GM21528 (cell line): Measurements from ENCODE around the gene KCNN3.

Experiments
- ATAC-seq: cut with Tn5 transposase; IDR thresholded peaks from one replicate; pipeline ENCODE4 v1.9.1; 2021; ENCODE audit warnings: mild to moderate bottlenecking, moderate library complexity; ENCODE audit not compliant: unreplicated experiment, low FRiP score

Gene KCNN3

DNA sequence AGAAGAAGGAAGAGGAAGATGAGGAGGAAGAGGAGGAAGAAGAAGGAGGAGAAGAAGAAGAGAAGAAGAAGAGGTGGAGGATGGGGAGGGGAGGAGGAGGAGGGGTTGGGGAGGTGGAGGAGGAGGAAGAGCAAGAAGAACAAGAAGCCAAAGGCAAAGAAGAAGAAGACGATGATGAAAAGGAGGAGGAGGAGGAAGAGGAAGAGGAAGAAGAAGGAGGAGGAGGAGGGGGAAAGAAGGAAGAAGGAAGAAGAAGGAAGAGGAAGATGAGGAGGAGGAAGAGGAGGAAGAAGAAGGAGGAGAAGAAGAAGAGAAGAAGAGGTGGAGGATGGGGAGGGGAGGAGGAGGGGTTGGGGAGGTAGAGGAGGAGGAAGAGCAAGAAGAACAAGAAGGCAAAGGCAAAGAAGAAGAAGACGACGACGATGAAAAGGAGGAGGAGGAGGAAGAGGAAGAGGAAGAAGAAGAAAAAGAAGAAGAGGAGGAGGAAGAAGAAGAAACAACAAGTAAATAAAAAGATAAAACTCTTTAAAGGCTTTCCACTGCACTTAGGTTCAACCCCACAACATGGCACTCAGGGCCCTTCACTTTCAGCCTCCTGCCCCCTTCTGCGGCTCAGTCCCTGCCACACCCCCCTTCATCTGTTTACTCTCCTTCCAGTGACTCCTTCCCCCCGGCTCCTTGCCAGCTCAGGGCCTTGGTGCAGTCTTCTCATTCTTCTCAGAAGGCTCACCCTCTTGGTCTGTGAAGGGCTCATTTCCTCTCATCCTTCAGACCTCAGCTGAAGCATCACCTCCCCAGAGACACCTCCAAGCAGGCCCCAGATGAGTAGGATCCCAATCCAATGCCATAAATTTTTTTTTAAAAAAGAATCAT is 114.0 kb downstream of the KCNN3 start:
- no peak for ATAC-seq

- ATAC-seq = no peak
Observed at GRCh38 chr1:154753426-154753825, 116.7 kb downstream of the KCNN3 start.

DNA sequence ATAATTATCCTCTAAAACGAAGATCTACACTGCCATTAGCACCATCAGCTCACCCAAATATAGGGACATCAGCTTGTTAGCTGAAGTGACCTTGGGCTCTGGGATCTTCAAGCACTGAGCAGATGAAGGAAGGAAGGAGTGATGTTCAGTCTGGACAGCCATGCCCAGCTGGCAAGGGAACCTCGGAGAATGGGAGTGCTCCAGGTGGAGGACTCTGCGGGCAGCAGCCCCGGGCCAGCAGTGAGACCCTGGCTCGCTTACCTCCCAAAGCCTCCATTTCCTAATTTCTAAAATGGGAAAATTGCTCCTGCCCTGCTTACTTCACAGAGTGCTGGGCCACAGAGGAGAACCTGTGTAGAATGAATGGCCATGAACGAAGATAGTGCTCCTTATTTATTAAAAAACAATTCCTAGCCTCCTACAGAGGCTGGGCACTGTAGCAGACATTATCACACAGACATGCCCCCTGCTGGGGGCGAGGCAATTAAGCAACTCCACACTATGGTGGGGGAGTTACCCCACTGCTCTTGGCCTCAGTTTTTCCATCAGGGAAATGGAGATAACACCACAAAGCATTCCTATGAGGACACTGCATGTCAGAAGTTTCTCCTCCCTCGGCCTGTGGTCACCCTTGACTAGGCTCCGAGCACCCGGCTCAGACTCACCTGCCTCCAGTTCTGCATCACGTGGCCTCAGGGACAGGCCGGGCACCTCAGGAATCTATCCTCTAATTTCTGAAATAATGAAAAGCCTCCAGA is 117.6 kb downstream of the KCNN3 start:
- ATAC-seq = no peak

DNA sequence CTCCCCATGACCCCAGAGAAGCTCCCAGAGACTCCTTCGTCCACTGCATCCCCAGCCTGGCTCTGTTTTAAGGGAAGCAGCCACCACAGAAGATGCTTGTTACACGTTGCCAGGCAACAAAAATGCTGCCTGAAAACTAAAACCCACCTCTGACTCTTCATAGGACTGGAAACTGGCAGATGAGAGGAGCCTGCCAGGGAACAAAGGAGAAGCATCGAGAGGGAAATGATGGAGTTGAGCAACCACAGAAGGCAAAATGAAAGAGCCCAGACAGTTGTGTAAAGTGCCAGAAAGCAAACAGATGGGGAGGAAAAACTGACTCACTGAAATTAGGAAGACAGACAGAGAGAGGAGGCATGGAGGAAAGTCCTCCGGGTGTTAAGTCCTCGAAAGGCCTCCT is 118.4 kb downstream of the KCNN3 start:
- no peak for ATAC-seq

DNA sequence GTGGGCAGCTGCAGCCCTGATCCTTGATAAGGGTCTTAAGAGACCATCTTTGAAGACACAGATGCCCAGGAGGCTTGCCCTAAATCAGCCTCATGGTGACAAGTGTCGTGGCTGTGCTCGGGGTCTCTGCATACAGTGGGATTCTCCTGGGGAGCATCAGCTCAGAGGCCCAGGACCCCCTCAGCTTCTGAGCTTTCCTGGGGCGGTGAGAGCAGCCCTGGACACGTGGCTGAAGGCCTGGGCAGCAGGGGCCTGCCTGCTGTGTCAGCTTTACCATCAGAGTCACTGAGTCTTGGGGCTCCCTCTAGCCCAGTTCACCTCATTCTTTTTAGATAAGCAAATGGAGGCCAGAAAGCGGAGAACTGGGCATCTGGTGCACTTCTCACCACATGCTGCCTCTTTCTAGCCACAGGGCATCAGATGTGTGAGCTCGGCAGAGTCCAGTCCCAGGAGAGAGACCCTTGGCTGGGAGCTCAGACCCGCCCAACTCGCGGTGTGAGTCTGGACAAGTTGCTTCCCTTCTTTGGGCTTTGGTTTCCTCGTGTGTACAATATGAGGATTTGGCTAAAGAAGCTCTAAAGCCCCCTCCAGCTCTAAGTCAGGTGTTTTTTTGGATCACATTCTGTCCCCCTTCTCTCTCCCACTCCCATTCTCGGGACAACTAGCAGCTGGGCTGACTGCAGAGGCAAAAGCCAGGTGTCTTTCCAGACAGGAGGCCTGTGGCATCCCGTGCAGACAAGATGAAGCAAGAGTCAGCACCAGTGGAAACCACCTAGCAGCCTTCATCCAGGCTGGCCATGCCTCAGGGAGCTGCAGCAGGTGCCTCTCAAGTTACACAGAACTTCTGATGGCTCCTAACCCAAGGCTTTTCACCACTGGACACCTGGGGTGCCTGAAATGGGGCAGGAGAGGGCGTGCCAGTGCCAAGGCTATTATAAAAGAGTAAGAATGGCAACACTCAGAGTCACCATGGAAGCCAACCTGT is 119.1 kb downstream of the KCNN3 start:
- no peak for ATAC-seq

GRCh38 chr1:154749078-154749760 is 120.9 kb downstream of the KCNN3 start:
- ATAC-seq = no peak

DNA sequence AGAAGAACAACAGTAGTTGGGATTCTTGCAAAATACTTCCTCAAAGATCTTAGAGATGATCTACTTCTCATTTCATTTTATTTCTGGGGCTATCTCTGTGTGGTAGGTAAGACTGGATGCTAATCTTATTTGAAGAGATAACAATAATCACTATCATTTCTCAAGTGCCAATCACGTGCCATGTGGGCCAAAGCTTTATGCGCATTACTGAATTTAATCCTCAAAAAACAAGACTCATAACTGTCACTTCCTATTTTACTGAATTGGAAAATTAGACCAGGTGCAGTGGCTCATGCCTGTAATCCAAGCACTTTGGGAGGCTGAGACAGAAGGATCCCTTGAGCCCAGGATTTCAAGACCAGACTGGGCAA is 121.7 kb downstream of the KCNN3 start:
- ATAC-seq = no peak

GRCh38 chr1:154747740-154748404 is 122.2 kb downstream of the KCNN3 start:
- no peak for ATAC-seq

- ATAC-seq = no peak
Observed at GRCh38 chr1:154747380-154747739, 122.7 kb downstream of the KCNN3 start.

DNA sequence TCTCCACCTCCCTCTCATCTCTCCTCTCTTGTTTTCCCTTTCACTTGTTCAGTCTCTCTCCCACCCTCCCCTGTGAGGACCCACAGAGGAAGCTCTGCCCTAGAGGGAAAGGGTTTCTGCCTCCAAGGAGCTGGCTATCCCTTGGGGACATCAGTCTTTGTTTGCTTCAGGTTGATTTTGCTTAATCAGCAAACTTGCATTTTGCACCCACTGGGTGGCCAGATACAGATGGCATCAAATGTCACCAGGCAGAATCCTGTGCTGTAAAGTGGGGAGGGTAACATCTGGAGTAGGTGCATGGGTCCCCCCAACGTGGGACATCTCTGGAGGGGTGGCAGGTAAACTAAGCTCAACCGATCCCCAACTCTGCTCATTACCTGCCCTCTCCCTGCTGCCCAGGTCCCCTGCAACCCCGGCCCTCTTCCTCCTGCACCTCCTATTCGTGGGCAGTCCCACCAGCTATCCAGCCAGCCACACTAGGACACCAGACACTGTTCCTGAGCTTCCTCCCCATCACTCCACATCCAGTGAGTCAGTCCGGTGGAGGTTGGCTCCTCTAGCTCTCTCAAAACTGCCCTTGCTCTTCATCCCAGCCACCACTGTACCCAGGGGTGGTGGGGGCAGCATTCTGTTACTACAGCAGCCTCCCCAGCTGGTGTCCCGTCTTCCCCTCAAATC is 123.3 kb downstream of the KCNN3 start:
- ATAC-seq = no peak

DNA sequence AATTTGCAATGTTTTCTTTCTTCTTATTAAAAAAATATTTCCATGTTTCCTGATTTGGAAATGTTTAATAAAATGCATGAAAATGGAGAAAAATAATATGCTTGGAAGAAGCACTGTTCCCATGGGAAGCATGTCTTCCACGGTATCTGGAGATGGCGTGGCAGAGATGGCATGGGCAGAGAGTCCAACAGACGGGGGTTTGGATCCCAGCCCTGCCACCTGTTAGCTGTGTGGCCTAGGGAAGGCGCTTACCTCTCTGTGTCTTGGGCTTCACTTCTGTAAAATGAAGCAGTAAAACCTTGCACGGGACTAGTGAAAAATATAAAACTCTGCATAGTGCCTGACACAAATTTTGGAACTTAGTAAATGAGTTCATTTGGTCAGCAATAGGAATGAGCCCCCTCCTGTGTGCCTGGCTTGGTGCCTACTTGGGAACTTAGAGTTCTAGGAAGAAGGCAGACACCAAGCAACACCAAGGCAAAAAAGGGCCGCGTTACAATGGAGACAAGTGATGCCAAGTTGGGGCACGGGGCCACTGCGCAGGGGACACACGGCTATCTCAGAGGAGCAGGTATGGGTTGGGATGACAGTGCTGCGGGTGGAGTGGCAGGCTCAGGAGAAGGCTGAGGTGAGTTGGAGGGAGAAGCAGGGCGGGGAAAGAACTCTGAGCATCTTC is 124.2 kb downstream of the KCNN3 start:
- no peak for ATAC-seq

DNA sequence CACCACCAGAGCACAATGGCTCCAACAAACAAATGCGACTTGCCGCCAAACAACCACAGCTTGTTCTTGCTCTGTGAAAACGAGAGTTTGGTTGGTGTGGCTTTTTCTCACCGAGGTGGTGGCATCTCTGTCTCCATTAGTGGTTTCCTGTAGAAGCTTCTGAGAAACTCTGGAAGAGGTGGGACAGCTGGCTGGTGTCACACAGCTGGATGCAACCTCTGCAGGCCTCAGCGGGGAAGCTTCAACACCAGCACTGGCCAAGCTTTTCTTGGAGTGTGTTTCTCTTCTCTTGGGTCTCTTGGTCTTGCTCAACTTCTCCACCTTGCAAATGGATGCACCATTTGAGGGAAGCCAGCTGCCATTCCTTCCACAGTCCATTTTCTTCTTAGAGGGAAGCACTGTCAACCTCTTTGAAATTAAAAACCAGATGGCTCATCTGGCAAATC is 124.8 kb downstream of the KCNN3 start:
- no peak for ATAC-seq

DNA sequence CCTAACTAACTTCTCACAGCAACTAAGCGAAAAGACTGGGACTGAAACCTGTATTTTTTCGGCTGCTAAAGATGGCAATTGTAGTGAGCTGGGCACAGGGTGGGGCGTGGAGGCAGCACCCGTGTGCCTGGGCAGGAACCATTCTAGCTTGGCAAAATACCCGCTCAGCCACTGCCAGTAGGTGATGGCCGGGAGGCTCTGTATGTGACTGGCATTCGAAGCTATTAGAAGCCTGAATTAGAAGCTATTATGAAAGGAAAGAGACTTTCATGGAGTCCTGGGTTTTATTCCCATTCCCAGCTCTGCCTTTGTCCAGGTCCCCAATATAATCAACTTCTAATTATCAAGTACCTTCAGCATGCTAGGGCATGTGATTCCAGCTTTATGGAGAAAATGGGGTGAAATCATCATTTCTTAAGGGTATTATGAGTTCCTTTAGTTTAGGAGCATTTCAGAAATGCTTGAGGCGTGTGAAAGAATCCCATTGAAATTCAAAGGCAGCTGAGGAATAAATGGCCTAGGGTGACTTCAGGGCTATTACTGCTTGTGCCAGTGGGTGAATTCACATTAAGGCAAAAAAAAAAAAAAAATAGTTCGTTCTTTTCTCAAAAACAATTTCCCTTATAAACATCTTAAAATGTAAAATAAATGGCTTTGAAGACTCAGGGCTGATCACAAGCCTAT is 125.6 kb downstream of the KCNN3 start:
- no peak for ATAC-seq

- ATAC-seq = no peak
Observed at GRCh38 chr1:154743526-154744036, 126.5 kb downstream of the KCNN3 start.

GRCh38 chr1:154742606-154743005 is 127.5 kb downstream of the KCNN3 start:
- no peak for ATAC-seq

GRCh38 chr1:154741741-154742495 is 128.2 kb downstream of the KCNN3 start:
- ATAC-seq = no peak

DNA sequence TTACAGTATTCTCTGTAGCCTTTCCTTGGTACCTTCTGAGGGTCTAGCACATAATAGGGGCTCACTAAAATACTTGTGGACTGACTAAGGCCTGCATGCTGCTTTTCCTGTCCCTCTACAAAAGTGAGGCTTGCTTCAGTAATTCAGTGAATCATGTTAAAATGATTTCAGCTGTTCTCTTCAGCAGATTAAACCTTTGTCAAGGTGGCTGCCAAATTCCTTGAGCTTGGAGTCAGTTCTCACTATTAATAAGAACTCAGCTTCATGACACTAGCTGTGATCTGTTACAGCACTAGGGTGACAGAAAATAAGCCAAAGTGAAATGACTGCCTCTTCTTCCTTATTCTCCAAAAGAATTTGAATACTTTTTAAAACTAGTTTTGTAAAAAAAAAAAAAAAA is 128.8 kb downstream of the KCNN3 start:
- ATAC-seq = no peak
